A673 (cell line): ENCODE data around the gene NIM1K. TPM values are rescaled to one million over a fixed set of nuclear protein-coding genes. Genes with fewer than 3 reads are reported as not detected.

Experiments
- BruUV-seq: library from RNA; stranded (reverse); fragments of 400-500 nt; replicated peaks from 2 replicates; lab custom pipeline; 2021; lab: Mats Ljungman, UMichigan
- CTCF ChIA-PET: fragments of 300-600 bp; sonication (Branson Sonifier 250); formaldehyde crosslinking; loops from one replicate; lab custom pipeline; 2022; ENCODE audit warnings: antibody characterized with exemption; lab: Charles Lee
- POLR2A ChIA-PET: fragments of 300-600 bp; sonication (Branson Sonifier 250); formaldehyde crosslinking; loops from one replicate; lab custom pipeline; 2022; ENCODE audit warnings: antibody characterized with exemption; ENCODE audit not compliant: low non-redundant PET; lab: Charles Lee
- DNase-seq: peaks from one replicate; pipeline ENCODE4 v3.0.0-alpha.2; 2015; ENCODE audit warnings: low spot score
- H3K27ac ChIP-seq: fragments of 200-600 bp; sonication (generic); 2 replicates; pipeline ENCODE4 v1.5.1; 2016; ENCODE audit warnings: mixed run types, low read depth, mild to moderate bottlenecking, mixed read lengths, antibody characterized with exemption, low read length; ENCODE audit not compliant: poor library complexity, severe bottlenecking
- H3K27me3 ChIP-seq: fragments of 200-600 bp; sonication (generic); replicated peaks from 2 replicates; pipeline ENCODE4 v1.6.1; 2017; ENCODE audit warnings: mixed run types, low read depth, mild to moderate bottlenecking, mixed read lengths, antibody characterized with exemption, low read length; ENCODE audit not compliant: insufficient read depth, poor library complexity
- H3K36me3 ChIP-seq: fragments of 200-600 bp; sonication (generic); 2 replicates; pipeline ENCODE4 v1.6.1; 2016; ENCODE audit warnings: mixed run types, mild to moderate bottlenecking, mixed read lengths, antibody characterized with exemption, low read length; ENCODE audit not compliant: insufficient read depth, poor library complexity, severe bottlenecking
- H3K4me1 ChIP-seq: fragments of 200-600 bp; sonication (generic); 2 replicates; pipeline ENCODE4 v1.6.1; 2017; ENCODE audit warnings: mixed run types, mild to moderate bottlenecking, mixed read lengths, antibody characterized with exemption, low read length; ENCODE audit not compliant: insufficient read depth, poor library complexity, severe bottlenecking
- H3K4me3 ChIP-seq: fragments of 200-600 bp; sonication (generic); 2 replicates; pipeline ENCODE4 v1.5.1; 2016; ENCODE audit warnings: low read depth, mixed run types, mild to moderate bottlenecking, mixed read lengths, low read length; ENCODE audit not compliant: poor library complexity, severe bottlenecking
- H3K9me3 ChIP-seq: fragments of 200-600 bp; sonication (generic); 2 replicates; pipeline ENCODE4 v1.6.1; 2016; ENCODE audit warnings: mixed run types, low read depth, mild to moderate bottlenecking, mixed read lengths, antibody characterized with exemption, low read length; ENCODE audit not compliant: poor library complexity, severe bottlenecking
- EZH2 ChIP-seq: fragments of 200-600 bp; sonication (generic); IDR thresholded peaks from 2 replicates; pipeline ENCODE4 v1.6.1; 2017; ENCODE audit warnings: borderline replicate concordance, low read depth, mild to moderate bottlenecking, mixed read lengths, antibody characterized with exemption, low read length; ENCODE audit not compliant: poor library complexity, severe bottlenecking
- intact Hi-C: fragments of 100-400 bp; cut with micrococcal nuclease; formaldehyde crosslinking; loops from one replicate; pipeline ENCODE4 v1.10.0; 2022; ENCODE audit not compliant: unreplicated experiment
- total RNA-seq: library from RNA; stranded (reverse); gene quantifications from 2 replicates; pipeline ENCODE4 v1.2.3, GENCODE V29; 2021
- TF ChIP-seq, protein P1 (sequence below): fragments of 300-800, 200-600 bp; sonication (generic); conservative IDR thresholded peaks from 2 replicates; pipeline ENCODE4 v1.5.1; 2017; ENCODE audit warnings: low read depth, mild to moderate bottlenecking, antibody characterized with exemption, low read length, moderate library complexity, mixed read lengths

NIM1K gene
- total RNA-seq, 1 experiment from 2014 or later = 0.41 TPM

DNA sequence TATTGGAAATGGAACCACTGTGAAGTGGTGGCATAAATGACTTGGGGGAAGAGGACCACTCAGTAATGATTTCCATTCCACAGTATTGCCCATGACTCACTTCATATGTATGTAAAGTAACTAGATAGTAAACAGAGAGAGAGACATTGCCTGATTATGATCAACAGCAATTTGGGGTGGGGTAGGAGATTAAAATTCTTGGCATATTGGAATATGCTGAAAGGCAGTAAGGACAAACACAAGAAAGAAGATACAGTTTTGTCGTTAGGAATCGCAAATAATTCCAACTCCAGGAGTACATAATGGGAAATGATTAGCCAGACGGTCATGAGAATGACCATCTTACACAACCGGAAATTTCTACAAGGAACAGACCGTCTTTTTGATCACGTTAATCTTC lies 122.7 kb downstream of the NIM1K start:
- DNase-seq = no peak
- ChIA-PET CTCF (no interaction called here), POLR2A (no interaction called here)
- Histone ChIP-seq H3K27ac (peak overlapping the region; percentile 86), H3K36me3 (peaks cover 22% of the 10 kb centered on the region), H3K4me1 (peaks cover 14% of the 10 kb centered on the region), H3K27me3 (no peaks in the 10 kb centered on the region), H3K9me3 (no peaks in the 10 kb centered on the region), H3K4me3 (no peak overlapping the region)
- BruUV-seq = no TSS peak
- TF ChIP-seq EZH2 = no peak
- TF ChIP-seq, protein P1, sequence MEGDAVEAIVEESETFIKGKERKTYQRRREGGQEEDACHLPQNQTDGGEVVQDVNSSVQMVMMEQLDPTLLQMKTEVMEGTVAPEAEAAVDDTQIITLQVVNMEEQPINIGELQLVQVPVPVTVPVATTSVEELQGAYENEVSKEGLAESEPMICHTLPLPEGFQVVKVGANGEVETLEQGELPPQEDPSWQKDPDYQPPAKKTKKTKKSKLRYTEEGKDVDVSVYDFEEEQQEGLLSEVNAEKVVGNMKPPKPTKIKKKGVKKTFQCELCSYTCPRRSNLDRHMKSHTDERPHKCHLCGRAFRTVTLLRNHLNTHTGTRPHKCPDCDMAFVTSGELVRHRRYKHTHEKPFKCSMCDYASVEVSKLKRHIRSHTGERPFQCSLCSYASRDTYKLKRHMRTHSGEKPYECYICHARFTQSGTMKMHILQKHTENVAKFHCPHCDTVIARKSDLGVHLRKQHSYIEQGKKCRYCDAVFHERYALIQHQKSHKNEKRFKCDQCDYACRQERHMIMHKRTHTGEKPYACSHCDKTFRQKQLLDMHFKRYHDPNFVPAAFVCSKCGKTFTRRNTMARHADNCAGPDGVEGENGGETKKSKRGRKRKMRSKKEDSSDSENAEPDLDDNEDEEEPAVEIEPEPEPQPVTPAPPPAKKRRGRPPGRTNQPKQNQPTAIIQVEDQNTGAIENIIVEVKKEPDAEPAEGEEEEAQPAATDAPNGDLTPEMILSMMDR = no peak
- intact Hi-C loops = no loop called here

DNA sequence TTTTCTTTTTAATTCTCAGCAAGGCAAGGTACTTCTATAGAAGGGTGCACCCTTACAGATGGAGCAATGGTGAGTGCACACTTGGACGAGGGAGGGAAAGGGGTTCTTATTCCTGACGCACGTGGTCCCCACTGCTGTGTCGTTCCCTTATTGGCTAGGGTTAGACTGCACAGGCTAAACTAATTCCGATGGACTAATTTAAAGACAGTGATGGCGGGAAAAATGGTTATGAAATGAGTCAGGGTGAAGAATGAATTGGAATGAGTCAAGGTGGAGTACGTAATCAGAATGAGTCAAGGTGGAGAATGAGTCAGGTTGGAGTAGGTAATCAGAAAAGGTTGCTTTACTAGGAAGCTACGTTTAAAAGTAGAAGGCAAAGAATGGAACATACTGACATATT lies 123.2 kb downstream of the NIM1K start:
- peaks cover 16% of the 10 kb centered on the region for H3K36me3 ChIP-seq
- ChIA-PET POLR2A (no interaction called here), CTCF (no interaction called here)
- TF ChIP-seq EZH2 = no peak
- TF ChIP-seq, protein P1 = no peak
- no peak overlapping the region for H3K27ac ChIP-seq
- DNase-seq = no peak
- H3K4me1 ChIP-seq = peaks cover 10% of the 10 kb centered on the region
- no TSS peak for BruUV-seq
- intact Hi-C loops = no loop called here
- H3K4me3 ChIP-seq = no peak overlapping the region
- H3K27me3 ChIP-seq = no peaks in the 10 kb centered on the region
- H3K9me3 ChIP-seq = no peaks in the 10 kb centered on the region

DNA sequence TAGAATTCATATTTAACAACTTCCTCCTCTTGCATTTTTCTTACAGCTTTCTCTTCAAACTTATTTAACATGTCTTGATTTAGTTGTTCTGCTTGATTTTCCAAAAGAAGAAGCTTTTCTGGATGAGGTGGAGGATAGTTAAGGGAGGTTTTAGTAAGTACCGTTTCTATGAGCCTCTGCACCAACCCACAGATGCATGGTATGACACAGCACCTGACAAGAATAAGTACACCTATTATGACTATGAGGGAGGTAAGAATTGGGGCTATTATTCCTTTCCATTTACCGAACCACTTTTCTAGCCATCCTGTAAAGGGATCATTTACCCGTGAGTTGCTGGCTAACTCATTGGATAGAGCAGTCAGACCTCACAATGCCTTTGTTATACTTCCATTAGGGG lies 123.7 kb downstream of the NIM1K start:
- intact Hi-C loops = no loop called here
- Histone ChIP-seq H3K36me3 (peaks cover 12% of the 10 kb centered on the region), H3K4me3 (no peak overlapping the region), H3K4me1 (peaks cover 10% of the 10 kb centered on the region), H3K9me3 (no peaks in the 10 kb centered on the region), H3K27me3 (no peaks in the 10 kb centered on the region), H3K27ac (no peak overlapping the region)
- TF ChIP-seq EZH2 = no peak
- TF ChIP-seq, protein P1 = no peak
- BruUV-seq = no TSS peak
- ChIA-PET POLR2A (no interaction called here), CTCF (no interaction called here)
- DNase-seq = no peak
